A673 (cell line): ENCODE measurements around the gene WDR38. TPM values are rescaled to one million over a fixed set of nuclear protein-coding genes. Genes with fewer than 3 reads are reported as not detected.

ENCODE experiments used
- BruUV-seq: library from RNA; stranded (reverse); fragments of 400-500 nt; replicated peaks from 2 replicates; lab custom pipeline; 2021; lab: Mats Ljungman, UMichigan
- CTCF ChIA-PET: fragments of 300-600 bp; sonication (Branson Sonifier 250); formaldehyde crosslinking; loops from one replicate; lab custom pipeline; 2022; ENCODE audit warnings: antibody characterized with exemption; lab: Charles Lee
- POLR2A ChIA-PET: fragments of 300-600 bp; sonication (Branson Sonifier 250); formaldehyde crosslinking; loops from one replicate; lab custom pipeline; 2022; ENCODE audit warnings: antibody characterized with exemption; ENCODE audit not compliant: low non-redundant PET; lab: Charles Lee
- DNase-seq: peaks from one replicate; pipeline ENCODE4 v3.0.0-alpha.2; 2015; ENCODE audit warnings: low spot score
- H3K27ac ChIP-seq: fragments of 200-600 bp; sonication (generic); 2 replicates; pipeline ENCODE4 v1.5.1; 2016; ENCODE audit warnings: mixed run types, low read depth, mild to moderate bottlenecking, mixed read lengths, antibody characterized with exemption, low read length; ENCODE audit not compliant: poor library complexity, severe bottlenecking
- H3K27me3 ChIP-seq: fragments of 200-600 bp; sonication (generic); replicated peaks from 2 replicates; pipeline ENCODE4 v1.6.1; 2017; ENCODE audit warnings: mixed run types, low read depth, mild to moderate bottlenecking, mixed read lengths, antibody characterized with exemption, low read length; ENCODE audit not compliant: insufficient read depth, poor library complexity
- H3K36me3 ChIP-seq: fragments of 200-600 bp; sonication (generic); 2 replicates; pipeline ENCODE4 v1.6.1; 2016; ENCODE audit warnings: mixed run types, mild to moderate bottlenecking, mixed read lengths, antibody characterized with exemption, low read length; ENCODE audit not compliant: insufficient read depth, poor library complexity, severe bottlenecking
- H3K4me1 ChIP-seq: fragments of 200-600 bp; sonication (generic); 2 replicates; pipeline ENCODE4 v1.6.1; 2017; ENCODE audit warnings: mixed run types, mild to moderate bottlenecking, mixed read lengths, antibody characterized with exemption, low read length; ENCODE audit not compliant: insufficient read depth, poor library complexity, severe bottlenecking
- H3K4me3 ChIP-seq: fragments of 200-600 bp; sonication (generic); 2 replicates; pipeline ENCODE4 v1.5.1; 2016; ENCODE audit warnings: low read depth, mixed run types, mild to moderate bottlenecking, mixed read lengths, low read length; ENCODE audit not compliant: poor library complexity, severe bottlenecking
- H3K9me3 ChIP-seq: fragments of 200-600 bp; sonication (generic); 2 replicates; pipeline ENCODE4 v1.6.1; 2016; ENCODE audit warnings: mixed run types, low read depth, mild to moderate bottlenecking, mixed read lengths, antibody characterized with exemption, low read length; ENCODE audit not compliant: poor library complexity, severe bottlenecking
- EZH2 ChIP-seq: fragments of 200-600 bp; sonication (generic); IDR thresholded peaks from 2 replicates; pipeline ENCODE4 v1.6.1; 2017; ENCODE audit warnings: borderline replicate concordance, low read depth, mild to moderate bottlenecking, mixed read lengths, antibody characterized with exemption, low read length; ENCODE audit not compliant: poor library complexity, severe bottlenecking
- intact Hi-C: fragments of 100-400 bp; cut with micrococcal nuclease; formaldehyde crosslinking; loops from one replicate; pipeline ENCODE4 v1.10.0; 2022; ENCODE audit not compliant: unreplicated experiment
- total RNA-seq: library from RNA; stranded (reverse); gene quantifications from 2 replicates; pipeline ENCODE4 v1.2.3, GENCODE V29; 2021
- TF ChIP-seq, protein P1 (sequence below): fragments of 300-800, 200-600 bp; sonication (generic); conservative IDR thresholded peaks from 2 replicates; pipeline ENCODE4 v1.5.1; 2017; ENCODE audit warnings: low read depth, mild to moderate bottlenecking, antibody characterized with exemption, low read length, moderate library complexity, mixed read lengths

WDR38 gene
- total RNA-seq, 1 experiment from 2014 or later: not detected

DNA sequence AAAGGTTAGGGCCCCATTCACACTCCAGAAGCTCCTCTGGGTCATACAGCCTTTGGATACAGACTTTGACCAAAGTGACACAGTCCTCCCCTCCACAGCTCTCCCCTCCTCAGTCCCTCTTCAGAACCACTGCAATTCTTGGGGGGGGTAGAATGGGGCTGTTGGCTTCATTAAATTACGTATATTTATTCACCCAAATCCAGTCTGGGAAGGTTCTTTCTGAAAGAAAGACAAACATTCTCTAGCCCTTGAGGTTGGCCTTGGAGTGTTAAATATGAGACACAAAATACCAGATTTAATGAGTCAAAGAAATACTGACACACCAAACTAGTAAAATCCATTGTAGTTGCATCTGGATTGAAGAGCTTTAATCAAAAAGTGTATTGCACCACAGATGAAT lies 24.8 kb downstream of the WDR38 start:
- no TSS peak for BruUV-seq
- ChIA-PET CTCF (interaction anchor here (1.1 kb wide), 1 partner anchor 8 kb away, joined by 3 read pairs; no protein-coding TSS in a partner anchor), POLR2A (interaction anchor here (0.5 kb wide), 1 partner anchor 23 kb away, joined by 5 read pairs; no protein-coding TSS in a partner anchor)
- no peaks in the 10 kb centered on the region for H3K27me3 ChIP-seq
- H3K9me3 ChIP-seq: no peaks in the 10 kb centered on the region
- TF ChIP-seq, protein P1, sequence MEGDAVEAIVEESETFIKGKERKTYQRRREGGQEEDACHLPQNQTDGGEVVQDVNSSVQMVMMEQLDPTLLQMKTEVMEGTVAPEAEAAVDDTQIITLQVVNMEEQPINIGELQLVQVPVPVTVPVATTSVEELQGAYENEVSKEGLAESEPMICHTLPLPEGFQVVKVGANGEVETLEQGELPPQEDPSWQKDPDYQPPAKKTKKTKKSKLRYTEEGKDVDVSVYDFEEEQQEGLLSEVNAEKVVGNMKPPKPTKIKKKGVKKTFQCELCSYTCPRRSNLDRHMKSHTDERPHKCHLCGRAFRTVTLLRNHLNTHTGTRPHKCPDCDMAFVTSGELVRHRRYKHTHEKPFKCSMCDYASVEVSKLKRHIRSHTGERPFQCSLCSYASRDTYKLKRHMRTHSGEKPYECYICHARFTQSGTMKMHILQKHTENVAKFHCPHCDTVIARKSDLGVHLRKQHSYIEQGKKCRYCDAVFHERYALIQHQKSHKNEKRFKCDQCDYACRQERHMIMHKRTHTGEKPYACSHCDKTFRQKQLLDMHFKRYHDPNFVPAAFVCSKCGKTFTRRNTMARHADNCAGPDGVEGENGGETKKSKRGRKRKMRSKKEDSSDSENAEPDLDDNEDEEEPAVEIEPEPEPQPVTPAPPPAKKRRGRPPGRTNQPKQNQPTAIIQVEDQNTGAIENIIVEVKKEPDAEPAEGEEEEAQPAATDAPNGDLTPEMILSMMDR: no peak
- TF ChIP-seq EZH2: no peak
- no peak overlapping the region for H3K4me3 ChIP-seq
- no peak for DNase-seq
- peaks cover 1% of the 10 kb centered on the region for H3K4me1 ChIP-seq
- intact Hi-C loops: no loop called here
- H3K27ac ChIP-seq: no peak overlapping the region
- H3K36me3 ChIP-seq: peaks cover 67% of the 10 kb centered on the region

GRCh38 chr9:124878518-124878917 lies 25.3 kb downstream of the WDR38 start:
- CTCF ChIA-PET: interaction anchor here (1.1 kb wide), 1 partner anchor 8 kb away, joined by 3 read pairs; no protein-coding TSS in a partner anchor
- no peak for TF ChIP-seq EZH2
- TF ChIP-seq, protein P1: no peak
- no peak overlapping the region for H3K4me3 ChIP-seq
- H3K4me1 ChIP-seq: no peaks in the 10 kb centered on the region
- H3K27me3 ChIP-seq: no peaks in the 10 kb centered on the region
- H3K36me3 ChIP-seq: peaks cover 62% of the 10 kb centered on the region
- no TSS peak for BruUV-seq
- no peaks in the 10 kb centered on the region for H3K9me3 ChIP-seq
- POLR2A ChIA-PET: no interaction called here
- DNase-seq: no peak
- intact Hi-C loops: no loop called here
- peak overlapping the region; percentile 26 for H3K27ac ChIP-seq

DNA sequence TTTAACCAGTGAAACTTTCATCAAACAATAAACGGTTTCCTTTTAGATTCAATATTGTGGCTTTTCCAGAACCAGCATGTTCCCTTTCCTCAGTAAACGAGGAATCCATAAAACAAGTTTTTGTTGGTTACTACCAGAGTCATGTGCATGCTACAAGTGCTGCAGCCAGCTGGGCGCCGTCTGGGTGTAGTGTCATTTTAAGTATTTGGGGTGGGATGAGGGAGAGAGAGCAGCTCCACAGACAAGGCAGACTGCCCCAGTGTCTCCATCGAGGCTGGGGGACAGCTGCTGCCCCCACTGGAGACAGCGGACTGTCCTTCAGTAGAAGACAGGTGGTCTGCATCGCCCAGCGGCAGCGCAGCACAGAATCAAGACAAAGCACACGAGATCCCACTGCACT lies 26.0 kb downstream of the WDR38 start:
- no peak for DNase-seq
- TF ChIP-seq EZH2: no peak
- TF ChIP-seq, protein P1: no peak
- Histone ChIP-seq H3K4me3 (no peak overlapping the region), H3K27ac (no peak overlapping the region), H3K9me3 (no peaks in the 10 kb centered on the region), H3K4me1 (no peaks in the 10 kb centered on the region), H3K36me3 (peaks cover 56% of the 10 kb centered on the region), H3K27me3 (no peaks in the 10 kb centered on the region)
- TSS peak; percentile 55 for BruUV-seq
- intact Hi-C loops: no loop called here
- ChIA-PET CTCF (no interaction called here), POLR2A (no interaction called here)
